K562 (cell line): ENCODE measurements around the gene ATP2A2. TPM values are rescaled to one million over a fixed set of nuclear protein-coding genes. Genes with fewer than 3 reads are reported as not detected.

Experiments used
- E2F1 ChIP-seq: sonication (generic); formaldehyde crosslinking; IDR thresholded peaks from 2 replicates; pipeline ENCODE4 v1.8.1; 2023; ENCODE audit warnings: mild to moderate bottlenecking, missing genetic modification reagents, moderate library complexity
- GTF2F1 ChIP-seq: IDR thresholded peaks from 2 replicates; pipeline ENCODE4 v1.6.1; 2011; ENCODE audit warnings: low read depth, low read length, improper control_type of control experiment
- HDAC2 ChIP-seq: fragments of 450-650 bp; IDR thresholded peaks from 2 replicates; pipeline ENCODE4 v1.6.1; 2016; ENCODE audit warnings: mild to moderate bottlenecking
- HLTF ChIP-seq: fragments of 450-650 bp; IDR thresholded peaks from 2 replicates; pipeline ENCODE4 v1.6.1; 2016
- HOMEZ ChIP-seq: fragments of 250-450 bp; sonication (Bioruptor Pico); IDR thresholded peaks from 2 replicates; pipeline ENCODE4 v1.4.0; 2020; ENCODE audit warnings: mild to moderate bottlenecking, moderate library complexity
- HOXB6 ChIP-seq: fragments of 250-450 bp; sonication (Bioruptor Pico); IDR thresholded peaks from 2 replicates; pipeline ENCODE4 v1.5.1; 2022; ENCODE audit warnings: mild to moderate bottlenecking, borderline replicate concordance
- ILK ChIP-seq: fragments of 450-650 bp; IDR thresholded peaks from 2 replicates; pipeline ENCODE4 v1.6.1; 2016; ENCODE audit warnings: missing genetic modification characterization, low read depth, mild to moderate bottlenecking, missing compliant biosample characterization, moderate library complexity, borderline replicate concordance
- MAX ChIP-seq: sonication (generic); formaldehyde crosslinking; IDR thresholded peaks from 2 replicates; pipeline ENCODE4 v1.9.0; 2022; ENCODE audit warnings: mild to moderate bottlenecking, missing genetic modification reagents
- MTA3 ChIP-seq: fragments of 450-650 bp; formaldehyde crosslinking; IDR thresholded peaks from 2 replicates; pipeline ENCODE4 v1.6.1; 2017; ENCODE audit warnings: mild to moderate bottlenecking, borderline replicate concordance
- POLR3A ChIP-seq: IDR thresholded peaks from 2 replicates; pipeline ENCODE4 v1.6.1; 2011; ENCODE audit warnings: borderline replicate concordance, mild to moderate bottlenecking, moderate library complexity; ENCODE audit not compliant: insufficient read length, insufficient read depth; ENCODE audit errors: extremely low read depth
- POU5F1 ChIP-seq: fragments of 150-350 bp; IDR thresholded peaks from 2 replicates; pipeline ENCODE4 v1.6.1; 2014; ENCODE audit warnings: borderline replicate concordance, low read length, low read depth, mild to moderate bottlenecking; ENCODE audit not compliant: partially characterized antibody
- PRMT5 ChIP-seq: sonication (generic); formaldehyde crosslinking; IDR thresholded peaks from 2 replicates; pipeline ENCODE4 v1.5.0; 2020; ENCODE audit warnings: missing genetic modification reagents
- PTTG1 ChIP-seq: fragments of 450-650 bp; IDR thresholded peaks from 2 replicates; pipeline ENCODE4 v1.6.1; 2016; ENCODE audit warnings: low read depth, mild to moderate bottlenecking, missing genetic modification characterization, missing compliant biosample characterization
- SAFB ChIP-seq: fragments of 200-400 bp; formaldehyde crosslinking; IDR thresholded peaks from 2 replicates; pipeline ENCODE4 v1.6.1; 2017; ENCODE audit warnings: low read depth, low read length, borderline replicate concordance
- SAP30 ChIP-seq: fragments of 200-600 bp; sonication (generic); IDR thresholded peaks from 2 replicates; pipeline ENCODE4 v1.6.1; 2012; ENCODE audit warnings: borderline replicate concordance, low read depth, mild to moderate bottlenecking, moderate library complexity, low read length, control low read depth, inconsistent platforms; ENCODE audit not compliant: insufficient read depth, poor library complexity, severe bottlenecking
- SIN3B ChIP-seq: fragments of 450-650 bp; IDR thresholded peaks from 2 replicates; pipeline ENCODE4 v1.6.1; 2017; ENCODE audit warnings: low read depth, mild to moderate bottlenecking, moderate library complexity
- USF2 ChIP-seq: sonication (generic); formaldehyde crosslinking; IDR thresholded peaks from 2 replicates; pipeline ENCODE4 v1.5.0; 2020; ENCODE audit warnings: missing genetic modification reagents
- ZBTB2 ChIP-seq: fragments of 450-650 bp; IDR thresholded peaks from 2 replicates; pipeline ENCODE4 v1.6.1; 2016; ENCODE audit warnings: antibody characterized with exemption
- ZBTB33 ChIP-seq: sonication (generic); formaldehyde crosslinking; IDR thresholded peaks from 2 replicates; pipeline ENCODE4 v1.8.1; 2023; ENCODE audit warnings: mild to moderate bottlenecking, missing genetic modification reagents
- ZNF431 ChIP-seq: sonication (generic); formaldehyde crosslinking; IDR thresholded peaks from 2 replicates; pipeline ENCODE4 v1.8.0; 2022; ENCODE audit warnings: mild to moderate bottlenecking, missing genetic modification reagents
- polyA plus RNA-seq, 8 experiments: library from polyadenylated mRNA; depleted of rRNA in 4 of 8; stranded (reverse) in 5 of 8; unstranded in 3 of 8; fragments of >200 nt; fragmentation: Nextera tagmentation in 2 of 8; fragmentation: Illumina TruSeq in 1 of 8; extraction: Ambion mirVana in 2 of 8; extraction: Trizol in 1 of 8; gene quantifications; 2 replicates each; pipeline versions ENCODE4 v1.2.1 to v1.2.3, GENCODE V29; 2011 to 2014; ENCODE audit warnings: inconsistent platforms in 1 of 8, missing spikeins in 1 of 8
- total RNA-seq, 7 experiments: library from RNA; depleted of rRNA in 6 of 7; stranded (reverse); fragments of >200 nt in 6 of 7; fragmentation: Illumina TruSeq in 2 of 7; extraction: Trizol in 2 of 7; gene quantifications; 2 replicates each; pipeline versions ENCODE4 v1.2.1 to v1.2.3, GENCODE V29; 2011 to 2021; ENCODE audit warnings: low replicate concordance in 1 of 7

ATP2A2 gene
- total and polyA plus RNA-seq, 9 of the 15 experiments (the other 6 are each of a cell fraction or from before 2014, with no cell fraction given) = 5.2 to 205 (median 51.6) TPM

GRCh38 chr12:110281549-110282299 is 677 bp downstream of the ATP2A2 start (continued):
- TF ChIP-seq HOMEZ (CRISPR knock-in tag) = no peak
- TF ChIP-seq POLR3A = no peak
- TF ChIP-seq MTA3 = 0 out of 2 replicates have a peak, but pooled peaks have one; percentile 41
- no peak for TF ChIP-seq POU5F1
- TF ChIP-seq SAFB = 0 out of 2 replicates have a peak, but pooled peaks have one; percentile 35
- no peak for TF ChIP-seq HLTF
- TF ChIP-seq PRMT5 (CRISPR knock-in tag) = no peak
- 0 out of 2 replicates have a peak, but pooled peaks have one; percentile 34 for TF ChIP-seq E2F1
- no peak for TF ChIP-seq HOXB6 (CRISPR knock-in tag)
- no peak for TF ChIP-seq USF2 (CRISPR knock-in tag)
- no peak for TF ChIP-seq SAP30
- TF ChIP-seq SIN3B = no peak
- TF ChIP-seq ZBTB33 (CRISPR knock-in tag) = no peak; the same call in 1 of the 2 replicates
- TF ChIP-seq ZBTB2 = no peak
- TF ChIP-seq MAX (CRISPR knock-in tag) = peak; percentile 60; the same call in 1 of the 2 replicates
- no peak for TF ChIP-seq ILK (tag)
- no peak for TF ChIP-seq HDAC2
- no peak for TF ChIP-seq GTF2F1
- no peak for TF ChIP-seq ZNF431 (CRISPR knock-in tag)
- no peak for TF ChIP-seq PTTG1 (tag)
